Lower leg skin (tissue), 4 donors: ENCODE results near the gene MB21D2. TPM values are rescaled to one million over a fixed set of nuclear protein-coding genes. Genes with fewer than 3 reads are reported as not detected.

Experiments
- DNase-seq, 2 donors: peaks; one replicate each; pipeline ENCODE4 v3.0.0-alpha.2; 2019; ENCODE audit warnings: low spot score in 2 of 2
- H3K4me3 ChIP-seq: fragments of 200-600 bp; sonication (generic); 2 replicates; pipeline ENCODE4 v1.5.1; 2017; ENCODE audit warnings: mild to moderate bottlenecking, low read depth; ENCODE audit not compliant: poor library complexity, severe bottlenecking
- CTCF ChIP-seq, 3 donors: fragments of 450-650 bp; IDR thresholded peaks; one replicate each; pipeline ENCODE4 v1.5.1; 2016; ENCODE audit warnings: antibody characterized with exemption in 3 of 3, mild to moderate bottlenecking in 3 of 3, moderate library complexity in 2 of 3
- POLR2A ChIP-seq, 2 donors: fragments of 450-650 bp; IDR thresholded peaks; one replicate each; pipeline ENCODE4 v1.6.1; 2016 to 2017; ENCODE audit warnings: antibody characterized with exemption in 2 of 2, mild to moderate bottlenecking in 1 of 2, moderate library complexity in 1 of 2
- WGBS, 2 donors: methylation state at CpG; one replicate each; pipeline ENCODE4 v1.1.5; 2018; 5-methylcytosine and 5-hydroxymethylcytosine counted together
- intact Hi-C: fragments of 100-400 bp; cut with DNase I; formaldehyde crosslinking; loops from one replicate; pipeline ENCODE4 v1.15.0; 2023; ENCODE audit warnings: low total_unique reads
- total RNA-seq, 4 donors: library from RNA; depleted of rRNA; stranded (reverse); fragments of >200 nt; gene quantifications; one replicate each; pipeline ENCODE4 v1.1.0, GENCODE V29; 2016

The MB21D2 gene
- total RNA-seq, 4 donors from 2014 or later = 7.9 to 11.8 (median 8.6) TPM

- DNase-seq = no peak
- no peak overlapping the region for H3K4me3 ChIP-seq
- no peak for TF ChIP-seq CTCF (IDR thresholded peaks at IDR 0.05)
- no peak for TF ChIP-seq POLR2A (IDR thresholded peaks at IDR 0.05)
- intact Hi-C loops = no loop called here
- 28 to 46% methylated on average over 3 of the region's 3 CpGs for WGBS, 2 donors
Observed at GRCh38 chr3:192864941-192865340, 52.7 kb downstream of the MB21D2 start.

- TF ChIP-seq POLR2A (IDR thresholded peaks at IDR 0.05) (no peak), CTCF (IDR thresholded peaks at IDR 0.05) (no peak)
- H3K4me3 ChIP-seq = no peak overlapping the region
- WGBS, 2 donors = 92 to 95% methylated on average over 4 of the region's 4 CpGs
- intact Hi-C loops = no loop called here
- no peak for DNase-seq
Observed at GRCh38 chr3:192863091-192863420, 54.6 kb downstream of the MB21D2 start.

GRCh38 chr3:192862408-192863090, 55.1 kb downstream of the MB21D2 start:
- TF ChIP-seq CTCF (IDR thresholded peaks at IDR 0.05) (no peak), POLR2A (IDR thresholded peaks at IDR 0.05) (no peak)
- no peak for DNase-seq
- 88 to 89% methylated on average over 7 of the region's 7 CpGs for WGBS, 2 donors
- H3K4me3 ChIP-seq = no peak overlapping the region
- intact Hi-C loops = no loop called here

GRCh38 chr3:192861972-192862371, 55.7 kb downstream of the MB21D2 start:
- 49 to 57% methylated on average over 2 of the region's 2 CpGs for WGBS, 2 donors
- intact Hi-C loops = no loop called here
- no peak for TF ChIP-seq POLR2A (IDR thresholded peaks at IDR 0.05)
- TF ChIP-seq CTCF (IDR thresholded peaks at IDR 0.05) = no peak
- H3K4me3 ChIP-seq = no peak overlapping the region
- no peak for DNase-seq

- no peak for DNase-seq
- H3K4me3 ChIP-seq = no peak overlapping the region
- WGBS, 2 donors = 79 to 83% methylated on average over 2 of the region's 2 CpGs
- TF ChIP-seq CTCF (IDR thresholded peaks at IDR 0.05) = no peak
- no peak for TF ChIP-seq POLR2A (IDR thresholded peaks at IDR 0.05)
- intact Hi-C loops = no loop called here
Observed at GRCh38 chr3:192860454-192860853, 57.2 kb downstream of the MB21D2 start.
